ENCODE results near the gene FAM50A. TPM values are rescaled to one million over a fixed set of nuclear protein-coding genes. Genes with fewer than 3 reads are reported as not detected.

The FAM50A gene
- total RNA-seq, 1 experiment from 2014 or later: 57.4 TPM

DNA sequence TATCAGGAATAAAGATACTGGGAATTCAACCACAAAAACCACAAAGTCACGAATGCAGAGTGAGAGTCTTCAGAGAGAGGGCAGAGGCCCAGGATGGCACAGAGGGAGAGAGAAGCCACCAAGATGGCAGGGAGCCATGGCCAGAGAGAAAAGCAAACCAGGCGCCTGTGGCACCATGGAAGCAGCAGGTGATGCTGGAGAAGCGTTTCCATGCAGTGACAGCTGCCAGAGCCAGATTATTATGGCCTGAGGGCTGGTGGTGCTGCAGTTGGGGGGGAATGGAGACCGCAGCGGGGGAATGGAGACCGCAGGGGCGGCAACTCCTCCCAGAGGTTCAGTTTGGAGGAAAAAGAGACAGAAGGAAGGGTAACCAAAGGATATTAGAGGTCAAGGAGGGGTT, 26.8 kb upstream of the FAM50A start:
- no CpG with 5 or more reads among the region's 7 CpGs for WGBS (ENCODE audit: extremely low coverage, insufficient read length, low lambda C conversion rate)
- no peaks in the 10 kb centered on the region for H3K4me1 ChIP-seq (ENCODE audit: insufficient read depth, low read length)

More for the DNA sequence above, 26.8 kb upstream of the FAM50A start:
- Histone ChIP-seq H3T11ph (ENCODE audit: low read length) (no peak overlapping the region), H2BK15ac (ENCODE audit: low read depth, low read length) (no peak overlapping the region), H2AK5ac (ENCODE audit: insufficient read length, low read length) (no peak overlapping the region), H4K91ac (ENCODE audit: insufficient read length, low read depth, low read length) (no peak overlapping the region), H3K79me2 (ENCODE audit: insufficient read depth, low read length) (no peaks in the 10 kb centered on the region), H3K23ac (ENCODE audit: insufficient read length, low read depth, low read length) (no peak overlapping the region), H3K23me2 (ENCODE audit: insufficient read length, low read depth, low read length, poor library complexity, severe bottlenecking) (peaks cover 1% of the 10 kb centered on the region), H2BK12ac (ENCODE audit: insufficient read length, low read depth, low read length) (no peak overlapping the region), H3K27ac (ENCODE audit: insufficient read length, low read depth, low read length) (no peak overlapping the region), H2AFZ (ENCODE audit: low read length) (no peak overlapping the region), H3K4ac (ENCODE audit: low read depth, low read length) (no peak overlapping the region), H3K9ac (ENCODE audit: extremely low read depth, insufficient read length, low read length) (no peak overlapping the region), H4K20me1 (ENCODE audit: control insufficient read depth, insufficient read depth, insufficient read length) (no peaks in the 10 kb centered on the region), H2BK120ac (ENCODE audit: low read depth, low read length, poor library complexity, severe bottlenecking) (no peak overlapping the region), H3K14ac (ENCODE audit: insufficient read depth, low read length) (no peak overlapping the region), H3K27me3 (ENCODE audit: insufficient read depth, low read length) (no peaks in the 10 kb centered on the region), H3K9me3 (ENCODE audit: control insufficient read depth, low read depth, low read length) (peaks cover 43% of the 10 kb centered on the region), H2BK5ac (ENCODE audit: insufficient read length, low read length) (no peak overlapping the region), H3K4me2 (ENCODE audit: insufficient read depth, insufficient read length, low read length) (no peak overlapping the region), H4K8ac (replicated peaks; ENCODE audit: insufficient read length, low read depth, low read length) (no peak overlapping the region), H3K56ac (ENCODE audit: insufficient read length, low read depth, low read length) (no peak overlapping the region), H3K79me1 (ENCODE audit: insufficient read depth, low read depth, low read length, poor library complexity, severe bottlenecking) (no peaks in the 10 kb centered on the region), H4K5ac (ENCODE audit: insufficient read length, low read depth, low read length) (no peak overlapping the region), H3K18ac (ENCODE audit: insufficient read length, low read depth, low read length) (no peak overlapping the region), H2BK20ac (ENCODE audit: low read depth, low read length, poor library complexity, severe bottlenecking) (no peak overlapping the region)
- peaks cover 56 to 68% of the 10 kb centered on the region in 2 experiments for H3K9me3 Mint-ChIP-seq
- H3K36me3 Mint-ChIP-seq (ENCODE audit: insufficient read depth in 1 of 3, low read depth in 3 of 3): peaks cover 14 to 36% (median 21%) of the 10 kb centered on the region in 3 experiments
- H3K4me3 Mint-ChIP-seq: no peak overlapping the region
- no peak overlapping the region; a peak in 1 of 7 replicates for H3K27ac Mint-ChIP-seq
- DNase-seq: no peak
- no peaks in the 10 kb centered on the region for H3K27me3 Mint-ChIP-seq (ENCODE audit: low read depth)
- H3K4me1 Mint-ChIP-seq: no peaks in the 10 kb centered on the region
- TF ChIP-seq, protein P1, sequence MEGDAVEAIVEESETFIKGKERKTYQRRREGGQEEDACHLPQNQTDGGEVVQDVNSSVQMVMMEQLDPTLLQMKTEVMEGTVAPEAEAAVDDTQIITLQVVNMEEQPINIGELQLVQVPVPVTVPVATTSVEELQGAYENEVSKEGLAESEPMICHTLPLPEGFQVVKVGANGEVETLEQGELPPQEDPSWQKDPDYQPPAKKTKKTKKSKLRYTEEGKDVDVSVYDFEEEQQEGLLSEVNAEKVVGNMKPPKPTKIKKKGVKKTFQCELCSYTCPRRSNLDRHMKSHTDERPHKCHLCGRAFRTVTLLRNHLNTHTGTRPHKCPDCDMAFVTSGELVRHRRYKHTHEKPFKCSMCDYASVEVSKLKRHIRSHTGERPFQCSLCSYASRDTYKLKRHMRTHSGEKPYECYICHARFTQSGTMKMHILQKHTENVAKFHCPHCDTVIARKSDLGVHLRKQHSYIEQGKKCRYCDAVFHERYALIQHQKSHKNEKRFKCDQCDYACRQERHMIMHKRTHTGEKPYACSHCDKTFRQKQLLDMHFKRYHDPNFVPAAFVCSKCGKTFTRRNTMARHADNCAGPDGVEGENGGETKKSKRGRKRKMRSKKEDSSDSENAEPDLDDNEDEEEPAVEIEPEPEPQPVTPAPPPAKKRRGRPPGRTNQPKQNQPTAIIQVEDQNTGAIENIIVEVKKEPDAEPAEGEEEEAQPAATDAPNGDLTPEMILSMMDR (conservative IDR thresholded peaks at IDR 0.05): no peak
